ENCODE results near the gene SNN.

DNA sequence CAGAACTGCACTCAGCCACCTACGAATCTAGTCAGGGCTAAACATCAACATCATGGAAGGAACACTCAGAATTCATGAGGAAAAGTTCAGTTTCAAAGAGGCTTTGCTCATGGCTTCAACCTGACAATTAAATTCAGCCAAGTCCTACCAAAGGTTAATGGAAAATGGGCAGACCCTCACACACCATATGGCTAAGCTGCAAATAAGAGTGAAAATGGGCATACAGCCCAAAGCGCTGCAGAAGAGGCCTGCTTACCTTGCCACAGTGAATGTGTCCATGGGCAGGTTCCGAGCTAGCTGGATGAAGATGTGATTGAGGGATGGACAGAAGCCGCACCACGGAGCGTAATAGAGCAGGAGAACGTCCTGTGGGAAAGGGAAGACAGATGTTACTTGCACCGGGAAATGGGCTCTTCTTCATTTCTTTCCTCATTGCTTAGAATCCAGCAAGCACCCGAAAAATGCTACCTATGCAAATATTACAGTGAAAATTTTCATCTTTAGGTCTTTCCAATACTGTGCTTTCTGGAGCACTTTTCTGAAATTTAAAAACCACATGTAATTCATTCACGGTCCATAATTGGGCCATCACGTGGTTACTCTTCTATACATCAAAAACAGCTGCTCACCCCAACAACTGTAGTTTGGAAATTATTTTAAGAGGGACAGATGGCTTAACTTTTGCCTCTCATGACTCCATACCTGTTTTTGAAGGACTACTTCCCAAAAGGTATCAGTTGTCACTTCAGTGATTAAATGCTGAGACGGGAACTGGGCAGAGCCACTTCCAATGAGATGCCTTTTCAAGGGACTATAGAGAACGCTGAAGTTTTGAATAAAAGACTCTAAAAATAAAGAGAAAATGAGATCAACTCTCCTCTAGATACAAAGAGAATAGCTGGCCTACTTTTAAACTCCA is 19.6 kb downstream of the SNN start:
- TF ChIP-seq POLR2A (IDR thresholded peaks at IDR 0.05; ENCODE audit: low read depth, low read length) (no peak), POLR2AphosphoS5 (IDR thresholded peaks at IDR 0.05; ENCODE audit: low read depth, low read length) (no peak), POU2F2 (IDR thresholded peaks at IDR 0.05; ENCODE audit: low read depth, low read length) (no peak), TAF1 (IDR thresholded peaks at IDR 0.05; ENCODE audit: low read depth, low read length) (no peak), SPI1 (IDR thresholded peaks at IDR 0.05; ENCODE audit: low read depth, low read length) (no peak)
